CD14-positive monocyte (primary cell): Measurements from ENCODE around the gene SLC35F2. TPM values are rescaled to one million over a fixed set of nuclear protein-coding genes. Genes with fewer than 3 reads are reported as not detected.
"Not testable (repeated sequence)": the region's sequence is repeated elsewhere in the genome, so short reads cannot be mapped to it uniquely, and the experiment has no call there.

Source experiments
- DNase-seq, 3 donors: peaks; one replicate each; pipeline ENCODE4 v3.0.0-alpha.2; 2011 to 2022
- H2AFZ ChIP-seq: 2 replicates; pipeline ENCODE4 v1.6.0; 2012; ENCODE audit warnings: mild to moderate bottlenecking, low read depth, low read length, inconsistent platforms; ENCODE audit not compliant: insufficient read depth, poor library complexity, severe bottlenecking
- H3K27ac ChIP-seq, 2 donors: 1 replicate in 1 of 2; 2 replicates in 1 of 2; pipeline ENCODE4 v1.5.1; 2012 to 2013; ENCODE audit warnings: low read length in 2 of 2, control low read depth in 1 of 2, inconsistent platforms in 1 of 2, low read depth in 1 of 2, mild to moderate bottlenecking in 1 of 2
- H3K27me3 ChIP-seq, 2 donors: one replicate each; pipeline versions ENCODE4 v1.6.0 to v1.6.1; 2011 to 2013; ENCODE audit warnings: low read length in 2 of 2; ENCODE audit not compliant: control insufficient read depth in 2 of 2, insufficient read depth in 2 of 2
- H3K36me3 ChIP-seq, 2 donors: replicated peaks in 1 of 2; 1 replicate in 1 of 2; 2 replicates in 1 of 2; pipeline versions ENCODE4 v1.5.1 to v1.6.1; 2012 to 2013; ENCODE audit warnings: low read length in 2 of 2, control low read depth in 1 of 2, inconsistent platforms in 1 of 2, mild to moderate bottlenecking in 1 of 2; ENCODE audit not compliant: insufficient read depth in 2 of 2, control insufficient read depth in 1 of 2
- H3K4me1 ChIP-seq, 2 donors: 1 replicate in 1 of 2; 2 replicates in 1 of 2; pipeline versions ENCODE4 v1.5.1 to v1.6.1; 2012 to 2013; ENCODE audit warnings: low read length in 2 of 2, control low read depth in 1 of 2, inconsistent platforms in 1 of 2, mild to moderate bottlenecking in 1 of 2, moderate library complexity in 1 of 2; ENCODE audit not compliant: insufficient read depth in 2 of 2, control insufficient read depth in 1 of 2
- H3K4me2 ChIP-seq: replicated peaks from 2 replicates; pipeline ENCODE3; 2012; ENCODE audit warnings: low read length, moderate library complexity, mild to moderate bottlenecking; ENCODE audit not compliant: poor library complexity, severe bottlenecking; ENCODE audit errors: extremely low read depth
- H3K4me3 ChIP-seq, 3 experiments: fragments of 200-600 bp in 1 of 3; sonication (generic) in 1 of 3; replicated peaks in 1 of 3; 1 replicate in 2 of 3; 2 replicates in 1 of 3; pipeline ENCODE4 v1.5.1; 2011 to 2013; ENCODE audit warnings: low read length in 3 of 3, mild to moderate bottlenecking in 3 of 3, control low read depth in 2 of 3, low read depth in 2 of 3, inconsistent platforms in 1 of 3, moderate library complexity in 1 of 3
- H3K79me2 ChIP-seq: 2 replicates; pipeline ENCODE4 v1.6.0; 2012; ENCODE audit warnings: mild to moderate bottlenecking, control low read depth, inconsistent platforms, low read length, moderate library complexity; ENCODE audit not compliant: insufficient read depth
- H3K9ac ChIP-seq: 2 replicates; pipeline ENCODE4 v1.6.0; 2017; ENCODE audit warnings: low read length, mild to moderate bottlenecking; ENCODE audit not compliant: insufficient read depth, poor library complexity, severe bottlenecking
- H3K9me3 ChIP-seq, 2 donors: replicated peaks in 1 of 2; 1 replicate in 1 of 2; 2 replicates in 1 of 2; pipeline versions ENCODE4 v1.5.1 to v1.6.1; 2012 to 2013; ENCODE audit warnings: low read length in 2 of 2, control low read depth in 1 of 2; ENCODE audit not compliant: control insufficient read depth in 1 of 2, insufficient read depth in 1 of 2
- H4K20me1 ChIP-seq: 2 replicates; pipeline ENCODE4 v1.6.0; 2012; ENCODE audit warnings: mild to moderate bottlenecking, low read length, control low read depth, moderate library complexity; ENCODE audit not compliant: insufficient read depth
- H3K27ac Mint-ChIP-seq, 7 donors: one replicate each; pipeline ENCODE4 v1.8.0; 2020; ENCODE audit warnings: mild to moderate bottlenecking in 7 of 7, mixed read lengths in 7 of 7, moderate library complexity in 6 of 7, inconsistent platforms in 2 of 7
- H3K27me3 Mint-ChIP-seq, 3 donors: one replicate each; pipeline ENCODE4 v1.8.0; 2021 to 2022; ENCODE audit warnings: low read depth in 3 of 3, mild to moderate bottlenecking in 3 of 3, mixed read lengths in 3 of 3, moderate library complexity in 3 of 3, inconsistent platforms in 1 of 3
- H3K36me3 Mint-ChIP-seq, 2 donors: one replicate each; pipeline ENCODE4 v1.8.0; 2020; ENCODE audit warnings: mixed read lengths in 2 of 2, inconsistent platforms in 1 of 2, mild to moderate bottlenecking in 1 of 2
- H3K4me1 Mint-ChIP-seq: one replicate; pipeline ENCODE4 v1.8.0; 2020; ENCODE audit warnings: mild to moderate bottlenecking, mixed read lengths
- H3K4me3 Mint-ChIP-seq, 2 donors: one replicate each; pipeline ENCODE4 v1.8.0; 2020; ENCODE audit warnings: mild to moderate bottlenecking in 2 of 2, mixed read lengths in 2 of 2, moderate library complexity in 1 of 2
- H3K9me3 Mint-ChIP-seq, 7 donors: one replicate each; pipeline ENCODE4 v1.8.0; 2020 to 2022; ENCODE audit warnings: mixed read lengths in 7 of 7, mild to moderate bottlenecking in 6 of 7, moderate library complexity in 6 of 7, inconsistent platforms in 2 of 7
- WGBS: methylation state at CpG from one replicate; pipeline ENCODE4 v1.1.5; 2013; ENCODE audit warnings: missing lambda C conversion rate; ENCODE audit not compliant: insufficient coverage; 5-methylcytosine and 5-hydroxymethylcytosine counted together
- intact Hi-C, 2 donors: fragments of 100-400 bp; cut with micrococcal nuclease; formaldehyde crosslinking; loops; one replicate each; pipeline versions ENCODE4 v1.15.0 to v1.15.1; 2023
- polyA plus RNA-seq, 3 donors: library from polyadenylated mRNA; depleted of rRNA in 1 of 3; unstranded in 2 of 3; stranded (reverse) in 1 of 3; fragments of 300-500 nt in 2 of 3; fragments of >200 nt in 1 of 3; fragmentation: Illumina TruSeq in 2 of 3; gene quantifications; 1 replicate in 2 of 3; 2 replicates in 1 of 3; pipeline ENCODE4 v1.2.3, GENCODE V29; 2012 to 2021
- TF ChIP-seq, protein P1 (sequence below): fragments of 200-600 bp; IDR thresholded peaks from one replicate; pipeline ENCODE4 v1.8.0; 2022; ENCODE audit warnings: antibody characterized with exemption, mild to moderate bottlenecking

The SLC35F2 gene
- polyA plus RNA-seq, 3 donors: 0.24 to 0.25 TPM; not detected in 1

DNA sequence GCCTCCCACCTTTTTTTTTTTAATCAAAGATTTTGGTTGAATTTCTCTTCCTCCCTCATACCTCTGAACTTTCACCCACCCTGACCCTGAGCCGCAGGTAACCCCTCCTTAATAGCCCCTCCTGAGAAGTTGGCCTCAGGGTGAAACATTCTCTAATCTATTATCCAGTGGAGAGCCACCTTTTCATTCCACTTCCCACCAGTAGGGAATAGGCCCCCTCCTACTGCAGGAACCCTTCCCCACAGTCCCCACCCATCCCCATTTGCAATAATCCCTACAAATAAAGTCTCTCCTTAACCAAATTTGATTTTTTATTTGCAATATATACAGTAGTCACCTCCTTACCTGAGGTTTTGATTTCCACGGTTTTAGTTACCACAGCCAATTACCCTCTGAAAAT lies 2.1 kb upstream of the SLC35F2 start:
- Mint-ChIP-seq H3K9me3 (peaks cover 0 to 12% (median 9%) of the 10 kb centered on the region in 7 donors), H3K4me3 (peak overlapping the region in 1 of 2 donors; percentile 40), H3K4me1 (peaks cover 28% of the 10 kb centered on the region), H3K27me3 (peaks cover 29 to 43% (median 39%) of the 10 kb centered on the region in 3 donors), H3K36me3 (peaks cover 3 to 4% of the 10 kb centered on the region in 2 donors), H3K27ac (no peak overlapping the region)
- peaks cover 3 to 21% of the 10 kb centered on the region in 2 donors for H3K27me3 ChIP-seq
- peaks cover 24 to 25% of the 10 kb centered on the region in 2 donors for H3K4me1 ChIP-seq
- no peak for DNase-seq
- intact Hi-C loops: no loop called here
- no peaks in the 10 kb centered on the region for H4K20me1 ChIP-seq
- H3K4me2 ChIP-seq: no peak overlapping the region
- no peaks in the 10 kb centered on the region for H3K36me3 ChIP-seq
- H3K79me2 ChIP-seq: no peaks in the 10 kb centered on the region
- WGBS: 100% methylated on average over 1 of the region's 2 CpGs
- no peak overlapping the region for H3K9ac ChIP-seq
- H3K4me3 ChIP-seq: no peak overlapping the region
- no peaks in the 10 kb centered on the region for H3K9me3 ChIP-seq
- H2AFZ ChIP-seq: no peak overlapping the region
- no peak overlapping the region for H3K27ac ChIP-seq
- TF ChIP-seq, protein P1, sequence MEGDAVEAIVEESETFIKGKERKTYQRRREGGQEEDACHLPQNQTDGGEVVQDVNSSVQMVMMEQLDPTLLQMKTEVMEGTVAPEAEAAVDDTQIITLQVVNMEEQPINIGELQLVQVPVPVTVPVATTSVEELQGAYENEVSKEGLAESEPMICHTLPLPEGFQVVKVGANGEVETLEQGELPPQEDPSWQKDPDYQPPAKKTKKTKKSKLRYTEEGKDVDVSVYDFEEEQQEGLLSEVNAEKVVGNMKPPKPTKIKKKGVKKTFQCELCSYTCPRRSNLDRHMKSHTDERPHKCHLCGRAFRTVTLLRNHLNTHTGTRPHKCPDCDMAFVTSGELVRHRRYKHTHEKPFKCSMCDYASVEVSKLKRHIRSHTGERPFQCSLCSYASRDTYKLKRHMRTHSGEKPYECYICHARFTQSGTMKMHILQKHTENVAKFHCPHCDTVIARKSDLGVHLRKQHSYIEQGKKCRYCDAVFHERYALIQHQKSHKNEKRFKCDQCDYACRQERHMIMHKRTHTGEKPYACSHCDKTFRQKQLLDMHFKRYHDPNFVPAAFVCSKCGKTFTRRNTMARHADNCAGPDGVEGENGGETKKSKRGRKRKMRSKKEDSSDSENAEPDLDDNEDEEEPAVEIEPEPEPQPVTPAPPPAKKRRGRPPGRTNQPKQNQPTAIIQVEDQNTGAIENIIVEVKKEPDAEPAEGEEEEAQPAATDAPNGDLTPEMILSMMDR: no peak

DNA sequence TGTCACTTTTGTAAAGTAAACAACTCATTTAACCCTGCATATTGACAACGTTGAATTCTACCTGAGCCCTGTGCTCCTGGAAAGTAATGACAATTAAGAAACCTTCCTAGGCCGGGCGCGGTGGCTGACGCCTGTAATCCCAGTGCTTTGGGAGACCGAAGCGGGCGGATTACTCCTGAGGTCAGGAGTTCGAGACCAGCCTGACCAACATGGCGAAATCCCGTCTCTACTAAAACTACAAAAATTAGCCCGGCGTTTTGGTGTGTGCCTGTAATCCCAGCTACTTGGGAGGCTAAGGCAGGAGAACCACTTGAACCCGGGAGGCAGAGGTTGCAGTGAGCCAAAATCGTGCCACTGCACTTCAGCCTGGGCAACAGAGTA lies 1.6 kb upstream of the SLC35F2 start:
- WGBS: 98% methylated on average over 8 of the region's 15 CpGs

More for the DNA sequence above, 1.6 kb upstream of the SLC35F2 start:
- Histone ChIP-seq H3K27me3 (peaks cover 3 to 21% of the 10 kb centered on the region in 2 donors), H3K4me1 (peaks cover 24 to 25% of the 10 kb centered on the region in 2 donors), H3K4me3 (peak overlapping the region in 1 of 3 experiments; percentile 83), H3K4me2 (peak overlapping the region; percentile 91)
- H3K36me3 Mint-ChIP-seq, H2AFZ ChIP-seq, H3K79me2 ChIP-seq, DNase-seq, intact Hi-C loops, H3K9ac ChIP-seq, H3K27ac Mint-ChIP-seq, H3K36me3 ChIP-seq, H4K20me1 ChIP-seq, H3K27ac ChIP-seq, H3K9me3 ChIP-seq: not testable (repeated sequence)
- peaks cover 28% of the 10 kb centered on the region for H3K4me1 Mint-ChIP-seq
- H3K9me3 Mint-ChIP-seq: peaks cover 0 to 12% (median 9%) of the 10 kb centered on the region in 7 donors
- peak overlapping the region in 1 of 2 donors; percentile 15 for H3K4me3 Mint-ChIP-seq
- H3K27me3 Mint-ChIP-seq: peaks cover 29 to 43% (median 39%) of the 10 kb centered on the region in 3 donors
